OCI-LY1 (cell line): Measurements from ENCODE around the gene NAA40.

ENCODE experiments used
- CTCF ChIP-seq: fragments of 200-600 bp; sonication (generic), shearing (Covaris generic); IDR thresholded peaks from 2 replicates; pipeline ENCODE4 v1.5.1; 2017; ENCODE audit warnings: mild to moderate bottlenecking, antibody characterized with exemption, low read length, moderate library complexity, mixed read lengths
- EZH2 ChIP-seq: fragments of 200-600 bp; sonication (generic), shearing (Covaris generic); IDR thresholded peaks from 2 replicates; pipeline ENCODE4 v1.8.0; 2017; ENCODE audit warnings: borderline replicate concordance, mixed run types, mild to moderate bottlenecking, antibody characterized with exemption, low read length, moderate library complexity, mixed read lengths

GRCh38 chr11:63903884-63904283, 34.9 kb upstream of the NAA40 start:
- TF ChIP-seq CTCF (no peak), EZH2 (no peak)
